GM23338 (cell line): ENCODE results near the gene FAM168A. TPM values are rescaled to one million over a fixed set of nuclear protein-coding genes. Genes with fewer than 3 reads are reported as not detected.

Experiments used
- ATAC-seq: fragments of 200-7000 bp; cut with Tn5 transposase; 3 replicates; pipeline ENCODE4 v1.9.1; 2020
- DNase-seq: peaks from one replicate; pipeline ENCODE4 v3.0.0-alpha.2; 2015; ENCODE audit warnings: low spot score
- H2AFZ ChIP-seq: fragments of 200-600 bp; sonication (generic); 2 replicates; pipeline ENCODE4 v1.8.0; 2016; ENCODE audit warnings: antibody characterized with exemption, mild to moderate bottlenecking, moderate library complexity
- H3F3A ChIP-seq: fragments of 200-600 bp; sonication (generic); replicated peaks from 2 replicates; pipeline ENCODE4 v1.8.0; 2017; ENCODE audit warnings: antibody characterized with exemption, mixed run types, low read depth
- H3K27ac ChIP-seq: fragments of 200-600 bp; sonication (generic); 2 replicates; pipeline ENCODE4 v1.6.1; 2016; ENCODE audit warnings: low read depth
- H3K27me3 ChIP-seq: fragments of 200-600 bp; sonication (generic); 2 replicates; pipeline ENCODE4 v1.8.0; 2016; ENCODE audit warnings: mild to moderate bottlenecking, mixed run types, moderate library complexity; ENCODE audit not compliant: insufficient read depth
- H3K36me3 ChIP-seq: fragments of 200-600 bp; sonication (generic); 2 replicates; pipeline ENCODE4 v1.8.0; 2016; ENCODE audit warnings: mild to moderate bottlenecking; ENCODE audit not compliant: insufficient read depth
- H3K4me1 ChIP-seq: fragments of 200-600 bp; sonication (generic); 2 replicates; pipeline ENCODE4 v1.8.0; 2016; ENCODE audit warnings: mild to moderate bottlenecking, moderate library complexity; ENCODE audit not compliant: insufficient read depth
- H3K4me2 ChIP-seq: fragments of 200-600 bp; sonication (generic); 2 replicates; pipeline ENCODE4 v1.7.1; 2017; ENCODE audit warnings: mixed run types
- H3K4me3 ChIP-seq: fragments of 200-600 bp; sonication (generic); 2 replicates; pipeline ENCODE4 v1.6.1; 2016; ENCODE audit warnings: mixed run types
- H3K79me2 ChIP-seq: fragments of 200-600 bp; sonication (generic); replicated peaks from 2 replicates; pipeline ENCODE4 v1.8.0; 2017; ENCODE audit warnings: mild to moderate bottlenecking; ENCODE audit not compliant: insufficient read depth
- H3K9me2 ChIP-seq: fragments of 200-600 bp; sonication (generic); 2 replicates; pipeline ENCODE4 v1.8.0; 2017; ENCODE audit not compliant: insufficient read depth
- H4K20me1 ChIP-seq: fragments of 200-600 bp; sonication (generic); replicated peaks from 2 replicates; pipeline ENCODE4 v1.8.0; 2017; ENCODE audit warnings: mild to moderate bottlenecking; ENCODE audit not compliant: insufficient read depth
- H3K27ac Mint-ChIP-seq: 2 replicates; pipeline ENCODE4 v1.8.0; 2020; ENCODE audit warnings: inconsistent platforms, mild to moderate bottlenecking, moderate library complexity, mixed read lengths
- H3K27me3 Mint-ChIP-seq: 3 replicates; pipeline ENCODE4 v1.8.0; 2022; ENCODE audit warnings: low read depth, mild to moderate bottlenecking, moderate library complexity, mixed read lengths, inconsistent platforms; ENCODE audit not compliant: insufficient read depth, poor library complexity
- H3K36me3 Mint-ChIP-seq: 3 replicates; pipeline ENCODE4 v1.8.0; 2021; ENCODE audit warnings: low read depth, mild to moderate bottlenecking, inconsistent platforms, moderate library complexity, mixed read lengths
- H3K4me1 Mint-ChIP-seq: 3 replicates; pipeline ENCODE4 v1.8.0; 2020; ENCODE audit warnings: mild to moderate bottlenecking, inconsistent platforms, mixed read lengths
- H3K4me3 Mint-ChIP-seq: 3 replicates; pipeline ENCODE4 v1.8.0; 2021; ENCODE audit warnings: moderate library complexity, mild to moderate bottlenecking, inconsistent platforms, mixed read lengths
- H3K9me3 Mint-ChIP-seq: 3 replicates; pipeline ENCODE4 v1.8.0; 2020; ENCODE audit warnings: moderate library complexity, mild to moderate bottlenecking, inconsistent platforms, mixed read lengths
- CREB1 ChIP-seq: fragments of 250-450 bp; sonication (Bioruptor Pico); IDR thresholded peaks from 2 replicates; pipeline ENCODE4 v1.5.0; 2020; ENCODE audit warnings: low read depth, mild to moderate bottlenecking, moderate library complexity
- CTCF ChIP-seq, 2 experiments: fragments of 200-600 bp in 1 of 2; sonication (generic) in 1 of 2; conservative IDR thresholded peaks; 2 replicates each; pipeline versions ENCODE4 v1.5.1 to v1.6.1; 2016 to 2017; ENCODE audit warnings: antibody characterized with exemption in 2 of 2, low read depth in 2 of 2, mild to moderate bottlenecking in 2 of 2, moderate library complexity in 1 of 2
- EZH2 ChIP-seq: fragments of 200-600 bp; sonication (generic); IDR thresholded peaks from one replicate; pipeline ENCODE4 v1.8.0; 2017; ENCODE audit warnings: antibody characterized with exemption, mild to moderate bottlenecking, low read depth; ENCODE audit not compliant: unreplicated experiment
- EZH2phosphoT487 ChIP-seq: fragments of 200-600 bp; sonication (generic); IDR thresholded peaks from one replicate; pipeline ENCODE4 v1.8.1; 2018; ENCODE audit warnings: antibody characterized with exemption; ENCODE audit not compliant: unreplicated experiment
- POLR2AphosphoS5 ChIP-seq: IDR thresholded peaks from 2 replicates; pipeline ENCODE4 v1.6.1; 2016; ENCODE audit warnings: antibody characterized with exemption, low read depth
- REST ChIP-seq: IDR thresholded peaks from one replicate; pipeline ENCODE4 v1.6.1; 2018; ENCODE audit warnings: antibody characterized with exemption; ENCODE audit not compliant: unreplicated experiment
- ZNF114 ChIP-seq: fragments of 250-450 bp; sonication (Bioruptor Pico); IDR thresholded peaks from 2 replicates; pipeline ENCODE4 v1.5.0; 2020; ENCODE audit warnings: mild to moderate bottlenecking, moderate library complexity
- ZNF331 ChIP-seq: fragments of 250-450 bp; sonication (Bioruptor Pico); IDR thresholded peaks from 2 replicates; pipeline ENCODE4 v1.5.0; 2020; ENCODE audit warnings: low read depth, mild to moderate bottlenecking, moderate library complexity
- polyA plus RNA-seq: library from polyadenylated mRNA; unstranded; fragments of >200 nt; fragmentation: Nextera tagmentation; extraction: Ambion mirVana; gene quantifications from 2 replicates; pipeline ENCODE4 v1.2.1, GENCODE V29; 2016
- total RNA-seq: library from RNA; depleted of rRNA; stranded (reverse); fragments of >200 nt; shearing (Covaris generic); gene quantifications from 2 replicates; pipeline ENCODE4 v1.2.3, GENCODE V29; 2014

Gene FAM168A
- total and polyA plus RNA-seq, 2 experiments from 2014 or later: 8.0 to 20.3 TPM

- peak; percentile 89 for ATAC-seq
- no peak overlapping the region for H3K27ac ChIP-seq
- no peaks in the 10 kb centered on the region; the same call in 1 of the 2 replicates for H4K20me1 ChIP-seq
- H3K9me3 Mint-ChIP-seq: no peaks in the 10 kb centered on the region
- H3K79me2 ChIP-seq: no peaks in the 10 kb centered on the region
- 0 out of 2 replicates have a peak, but pooled peaks cover 2% of the 10 kb centered on the region for H3F3A ChIP-seq
- H3K36me3 Mint-ChIP-seq: peaks cover 7% of the 10 kb centered on the region
- no peak overlapping the region for H3K4me3 ChIP-seq
- H3K27me3 ChIP-seq: no peaks in the 10 kb centered on the region
- DNase-seq: peak; percentile 73
- no peaks in the 10 kb centered on the region for H3K27me3 Mint-ChIP-seq
- no peak overlapping the region for H3K4me3 Mint-ChIP-seq
- H2AFZ ChIP-seq: no peak overlapping the region
- TF ChIP-seq CTCF (conservative IDR thresholded peaks at IDR 0.05; ENCODE audit: low read depth in 2 of 2) (peak; percentile 70 to 86), EZH2phosphoT487 (no peak)
- H3K27ac Mint-ChIP-seq: peak overlapping the region; percentile 48; the same call in 1 of the 2 replicates
- H3K4me1 Mint-ChIP-seq: peaks cover 5% of the 10 kb centered on the region; the same call in 2 of the 3 replicates
- H3K4me2 ChIP-seq: no peak overlapping the region
- no peaks in the 10 kb centered on the region for H3K36me3 ChIP-seq
- no peaks in the 10 kb centered on the region for H3K4me1 ChIP-seq
- no peaks in the 10 kb centered on the region for H3K9me2 ChIP-seq
Observed at GRCh38 chr11:73404048-73404447, 193.9 kb downstream of the FAM168A start.

GRCh38 chr11:73403541-73403940 is 194.4 kb downstream of the FAM168A start:
- H3K4me3 Mint-ChIP-seq: no peak overlapping the region
- H3K4me1 ChIP-seq: no peaks in the 10 kb centered on the region
- H3K9me2 ChIP-seq: no peaks in the 10 kb centered on the region
- no peak overlapping the region for H2AFZ ChIP-seq
- no peaks in the 10 kb centered on the region for H3K36me3 ChIP-seq
- no peaks in the 10 kb centered on the region for H3K27me3 Mint-ChIP-seq
- ATAC-seq (no peak), DNase-seq (no peak)
- TF ChIP-seq CTCF (conservative IDR thresholded peaks at IDR 0.05; ENCODE audit: low read depth in 2 of 2) (no peak), ZNF331 (CRISPR knock-in tag) (no peak), REST (no peak), EZH2 (no peak), ZNF114 (CRISPR knock-in tag) (no peak), POLR2AphosphoS5 (no peak), CREB1 (CRISPR knock-in tag) (no peak)
- no peak overlapping the region for H3K27ac ChIP-seq
- no peaks in the 10 kb centered on the region for H3K9me3 Mint-ChIP-seq
- peaks cover 5% of the 10 kb centered on the region; the same call in 2 of the 3 replicates for H3K4me1 Mint-ChIP-seq
- H3K27ac Mint-ChIP-seq: peak overlapping the region; percentile 48; the same call in 1 of the 2 replicates
- peaks cover 3% of the 10 kb centered on the region; the same call in 1 of the 3 replicates for H3K36me3 Mint-ChIP-seq
- H3F3A ChIP-seq: 0 out of 2 replicates have a peak, but pooled peaks cover 2% of the 10 kb centered on the region
- H3K79me2 ChIP-seq: no peaks in the 10 kb centered on the region
- no peak overlapping the region for H3K4me2 ChIP-seq
- no peak overlapping the region for H3K4me3 ChIP-seq
- no peaks in the 10 kb centered on the region for H3K27me3 ChIP-seq
- no peaks in the 10 kb centered on the region; the same call in 1 of the 2 replicates for H4K20me1 ChIP-seq
